ENCODE data around the gene TBC1D8B. TPM values are rescaled to one million over a fixed set of nuclear protein-coding genes. Genes with fewer than 3 reads are reported as not detected.

TBC1D8B gene
- total and polyA plus RNA-seq, 2 of the 4 experiments (the other 2 are of a cell fraction), result 8.3 to 10.4 TPM

DNA sequence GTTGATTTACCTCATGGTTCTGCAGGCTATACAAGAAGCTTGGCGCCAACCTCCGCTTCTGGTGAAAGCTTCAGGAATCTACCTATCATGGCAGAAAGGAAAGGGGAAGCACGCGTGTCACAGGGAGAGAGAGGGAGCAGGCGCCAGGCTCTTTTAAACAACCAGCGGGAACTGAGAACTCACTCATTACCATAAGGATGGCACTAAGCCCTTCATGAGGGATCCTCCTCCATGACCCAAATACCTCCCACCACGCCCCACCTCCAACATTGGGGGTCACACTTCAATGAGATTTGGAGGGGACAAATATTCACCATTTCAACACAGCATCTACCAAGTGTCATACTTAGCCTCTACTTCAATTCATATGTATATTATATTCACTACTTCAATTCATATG is 18.8 kb upstream of the TBC1D8B start:
- H3K27ac ChIP-seq (ENCODE audit: insufficient read depth, low read length), result no peak overlapping the region
- no peak overlapping the region for H2BK15ac ChIP-seq (ENCODE audit: low read depth, low read length)
- CTCF ChIA-PET, result no interaction called here
- no peak overlapping the region for H3K23ac ChIP-seq (ENCODE audit: low read depth, low read length)
- POLR2A ChIA-PET (ENCODE audit: unreplicated experiment), result no interaction called here
- ATAC-seq (ENCODE audit: low read depth) (no peak), DNase-seq (no peak)
- no peaks in the 10 kb centered on the region for H3K79me1 ChIP-seq (ENCODE audit: low read depth in 1 of 2, low read length in 2 of 2)
- no peak overlapping the region for H3K18ac ChIP-seq (ENCODE audit: low read depth, low read length)
- no peak overlapping the region for H3K4ac ChIP-seq (ENCODE audit: low read depth, low read length)
- H3K56ac ChIP-seq (ENCODE audit: extremely low read depth, insufficient read depth, low read length), result no peak overlapping the region
- dilution Hi-C loops (cut with HindIII; ENCODE audit: low sequenced_read_pairs, unreplicated experiment), result no loop called here
- peaks cover 6% of the 10 kb centered on the region for H3K27me3 ChIP-seq (ENCODE audit: control insufficient read depth, insufficient read depth, low read length)
- H3K9me1 ChIP-seq (ENCODE audit: insufficient read depth, low read length), result no peaks in the 10 kb centered on the region
- intact Hi-C loops (cut with micrococcal nuclease), result no loop called here
- no peaks in the 10 kb centered on the region for H3K9me3 ChIP-seq (ENCODE audit: control insufficient read depth, insufficient read depth, low read length)
- no peak overlapping the region for H2BK20ac ChIP-seq (ENCODE audit: low read depth, low read length)
- no peak overlapping the region for H4K91ac ChIP-seq (ENCODE audit: insufficient read depth, low read depth, low read length)
- BruUV-seq (replicated peaks), result no TSS peak
- TF ChIP-seq MXI1 (IDR thresholded peaks at IDR 0.05; ENCODE audit: borderline replicate concordance, low read depth, low read length) (no peak), CHD1 (IDR thresholded peaks at IDR 0.05; ENCODE audit: low read depth, low read length) (no peak)
- TF ChIP-seq, protein P1, sequence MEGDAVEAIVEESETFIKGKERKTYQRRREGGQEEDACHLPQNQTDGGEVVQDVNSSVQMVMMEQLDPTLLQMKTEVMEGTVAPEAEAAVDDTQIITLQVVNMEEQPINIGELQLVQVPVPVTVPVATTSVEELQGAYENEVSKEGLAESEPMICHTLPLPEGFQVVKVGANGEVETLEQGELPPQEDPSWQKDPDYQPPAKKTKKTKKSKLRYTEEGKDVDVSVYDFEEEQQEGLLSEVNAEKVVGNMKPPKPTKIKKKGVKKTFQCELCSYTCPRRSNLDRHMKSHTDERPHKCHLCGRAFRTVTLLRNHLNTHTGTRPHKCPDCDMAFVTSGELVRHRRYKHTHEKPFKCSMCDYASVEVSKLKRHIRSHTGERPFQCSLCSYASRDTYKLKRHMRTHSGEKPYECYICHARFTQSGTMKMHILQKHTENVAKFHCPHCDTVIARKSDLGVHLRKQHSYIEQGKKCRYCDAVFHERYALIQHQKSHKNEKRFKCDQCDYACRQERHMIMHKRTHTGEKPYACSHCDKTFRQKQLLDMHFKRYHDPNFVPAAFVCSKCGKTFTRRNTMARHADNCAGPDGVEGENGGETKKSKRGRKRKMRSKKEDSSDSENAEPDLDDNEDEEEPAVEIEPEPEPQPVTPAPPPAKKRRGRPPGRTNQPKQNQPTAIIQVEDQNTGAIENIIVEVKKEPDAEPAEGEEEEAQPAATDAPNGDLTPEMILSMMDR (conservative IDR thresholded peaks at IDR 0.05; ENCODE audit: low read depth, low read length), result no peak
- no peak overlapping the region for H3K9ac ChIP-seq (ENCODE audit: low read depth, low read length)
- H4K8ac ChIP-seq (ENCODE audit: low read depth in 2 of 2, low read length in 2 of 2), result no peak overlapping the region
- H2BK120ac ChIP-seq (ENCODE audit: low read depth, low read length), result no peak overlapping the region
- no peak overlapping the region for H3K4me3 ChIP-seq (ENCODE audit: insufficient read depth, low read depth, low read length)
- no peak overlapping the region for H2AFZ ChIP-seq (replicated peaks; ENCODE audit: low read length, poor library complexity)
- H2BK5ac ChIP-seq (ENCODE audit: low read depth, low read length, poor library complexity, severe bottlenecking), result no peak overlapping the region
- no peak overlapping the region for H2AK9ac ChIP-seq (replicated peaks; ENCODE audit: low read depth, low read length, poor library complexity)
- H3K14ac ChIP-seq (replicated peaks; ENCODE audit: low read depth, low read length), result no peak overlapping the region
- 50% methylated on average over 2 of the region's 7 CpGs; no CpG with 5 or more reads in 1 of the 2 experiments for whole genome bisulfite sequencing, 2 experiments (ENCODE audit: extremely low coverage in 2 of 2, insufficient read length in 1 of 2)
- no peak overlapping the region for H4K5ac ChIP-seq (ENCODE audit: low read depth, low read length)
- H3K4me1 ChIP-seq (ENCODE audit: control insufficient read depth, insufficient read depth, low read length), result no peaks in the 10 kb centered on the region
- no peak overlapping the region for H3K4me2 ChIP-seq (ENCODE audit: low read depth, low read length)
- no peaks in the 10 kb centered on the region for H4K20me1 ChIP-seq (ENCODE audit: insufficient read depth, low read length)
- no peak overlapping the region for H2AK5ac ChIP-seq (ENCODE audit: low read depth, low read length)
- in situ Hi-C loops (cut with MboI; ENCODE audit: low sequenced_read_pairs), result loop anchor here (25.0 kb wide), 1 partner anchor 296 kb away; no protein-coding TSS in a partner anchor
- no peaks in the 10 kb centered on the region for H3K36me3 ChIP-seq (ENCODE audit: control insufficient read depth, insufficient read depth, low read length)
